A549 treated with CORT108297 at 1 μM for 4 hours (cell line): ENCODE data around the gene MBL2. TPM values are rescaled to one million over a fixed set of nuclear protein-coding genes. Genes with fewer than 3 reads are reported as not detected.

Source experiments
- total RNA-seq: library from RNA; stranded (reverse); fragments of 200-300 nt; extraction: Qiagen RNA extraction; gene quantifications from 5 replicates; pipeline ENCODE4 v1.2.3, GENCODE V29; 2022

The MBL2 gene
- total RNA-seq: not detected in 5 replicates

DNA sequence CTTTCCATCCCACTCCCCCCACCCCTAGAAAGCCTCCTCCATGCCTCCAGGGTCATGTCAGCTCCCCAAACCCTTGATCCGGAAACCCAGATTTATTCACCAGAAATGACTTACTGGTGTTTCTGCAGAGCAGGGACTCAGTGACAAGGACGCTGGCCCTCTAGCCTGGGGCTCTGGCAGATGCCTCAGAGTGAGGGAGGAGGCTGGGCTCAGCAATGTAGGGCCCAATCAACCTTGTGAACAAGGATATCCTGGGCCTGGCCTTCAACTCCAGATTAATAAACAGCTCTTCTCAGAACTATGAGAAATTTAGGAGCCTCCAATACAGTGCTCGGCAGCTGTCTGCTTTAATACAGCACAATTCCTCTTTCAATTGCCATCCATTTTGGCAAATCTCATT, at the start of gene MBL2:
Gene MBL2, minus strand, starts transcription at position 162 of the 400 bp plus-strand sequence. CDS start 1,149 bp downstream, outside the sequence.

